ENCODE data around the gene ELN.
"Not testable (repeated sequence)": the region's sequence is repeated elsewhere in the genome, so short reads cannot be mapped to it uniquely, and the experiment has no call there.

ELN gene

GRCh38 chr7:74011421-74011820 lies 16.6 kb upstream of the ELN start:
- peaks cover 14% of the 10 kb centered on the region for H3K27me3 Mint-ChIP-seq
- not testable (repeated sequence) for H3K4me3 Mint-ChIP-seq, H3K36me3 Mint-ChIP-seq, ATAC-seq, H3K27ac Mint-ChIP-seq, H3K9me3 Mint-ChIP-seq
- H3K4me1 Mint-ChIP-seq, result peaks cover 12% of the 10 kb centered on the region

GRCh38 chr7:74012842-74013249 lies 15.1 kb upstream of the ELN start:
- H3K4me3 Mint-ChIP-seq, result peak overlapping the region; percentile 36
- peak overlapping the region; percentile 90 for H3K27ac Mint-ChIP-seq
- H3K36me3 Mint-ChIP-seq, result no peaks in the 10 kb centered on the region
- H3K27me3 Mint-ChIP-seq, result peaks cover 14% of the 10 kb centered on the region
- peak; percentile 87 for ATAC-seq
- peaks cover 12% of the 10 kb centered on the region for H3K4me1 Mint-ChIP-seq
- H3K9me3 Mint-ChIP-seq, result no peaks in the 10 kb centered on the region

GRCh38 chr7:74013539-74014272 lies 14.3 kb upstream of the ELN start:
- Mint-ChIP-seq H3K36me3 (no peaks in the 10 kb centered on the region), H3K27me3 (peaks cover 22% of the 10 kb centered on the region), H3K27ac (peak overlapping the region; percentile 90), H3K4me3 (no peak overlapping the region), H3K4me1 (peaks cover 12% of the 10 kb centered on the region), H3K9me3 (no peaks in the 10 kb centered on the region)
- no peak for ATAC-seq

GRCh38 chr7:74014931-74015330 lies 13.0 kb upstream of the ELN start:
- Mint-ChIP-seq H3K27ac (no peak overlapping the region), H3K9me3 (no peaks in the 10 kb centered on the region), H3K27me3 (peaks cover 25% of the 10 kb centered on the region), H3K36me3 (no peaks in the 10 kb centered on the region), H3K4me3 (no peak overlapping the region), H3K4me1 (peaks cover 12% of the 10 kb centered on the region)
- ATAC-seq, result no peak

GRCh38 chr7:74015670-74016069 lies 12.3 kb upstream of the ELN start:
- no peak for ATAC-seq
- peaks cover 12% of the 10 kb centered on the region for H3K4me1 Mint-ChIP-seq
- no peaks in the 10 kb centered on the region for H3K9me3 Mint-ChIP-seq
- no peak overlapping the region for H3K4me3 Mint-ChIP-seq
- H3K27me3 Mint-ChIP-seq, result peaks cover 25% of the 10 kb centered on the region
- H3K27ac Mint-ChIP-seq, result no peak overlapping the region
- no peaks in the 10 kb centered on the region for H3K36me3 Mint-ChIP-seq

GRCh38 chr7:74017125-74017524 lies 10.8 kb upstream of the ELN start:
- Mint-ChIP-seq H3K4me3 (no peak overlapping the region), H3K27me3 (peaks cover 25% of the 10 kb centered on the region), H3K27ac (no peak overlapping the region), H3K9me3 (no peaks in the 10 kb centered on the region), H3K4me1 (peaks cover 12% of the 10 kb centered on the region), H3K36me3 (no peaks in the 10 kb centered on the region)
- no peak for ATAC-seq

- Mint-ChIP-seq H3K27ac (no peak overlapping the region), H3K27me3 (peaks cover 22% of the 10 kb centered on the region), H3K4me3 (no peak overlapping the region), H3K36me3 (no peaks in the 10 kb centered on the region), H3K9me3 (no peaks in the 10 kb centered on the region), H3K4me1 (peaks cover under 1% of the 10 kb centered on the region)
- no peak for ATAC-seq
Measured at GRCh38 chr7:74018246-74018895, 9.6 kb upstream of the ELN start.

GRCh38 chr7:74019149-74019548 lies 8.8 kb upstream of the ELN start:
- H3K4me1 Mint-ChIP-seq, result no peaks in the 10 kb centered on the region
- peaks cover 28% of the 10 kb centered on the region for H3K27me3 Mint-ChIP-seq
- no peak for ATAC-seq
- no peak overlapping the region for H3K27ac Mint-ChIP-seq
- no peaks in the 10 kb centered on the region for H3K9me3 Mint-ChIP-seq
- no peak overlapping the region for H3K4me3 Mint-ChIP-seq
- no peaks in the 10 kb centered on the region for H3K36me3 Mint-ChIP-seq

GRCh38 chr7:74020390-74020789 lies 7.6 kb upstream of the ELN start:
- H3K4me1 Mint-ChIP-seq, result no peaks in the 10 kb centered on the region
- no peak for ATAC-seq
- H3K36me3 Mint-ChIP-seq, result no peaks in the 10 kb centered on the region
- H3K4me3 Mint-ChIP-seq, result no peak overlapping the region
- no peak overlapping the region for H3K27ac Mint-ChIP-seq
- no peaks in the 10 kb centered on the region for H3K9me3 Mint-ChIP-seq
- H3K27me3 Mint-ChIP-seq, result peaks cover 32% of the 10 kb centered on the region

GRCh38 chr7:74021546-74022320 lies 6.2 kb upstream of the ELN start:
- Mint-ChIP-seq H3K27me3 (peaks cover 45% of the 10 kb centered on the region), H3K4me3 (no peak overlapping the region), H3K4me1 (peaks cover 10% of the 10 kb centered on the region), H3K9me3 (no peaks in the 10 kb centered on the region), H3K36me3 (no peaks in the 10 kb centered on the region), H3K27ac (no peak overlapping the region)
- peak; percentile 7 for ATAC-seq

- Mint-ChIP-seq H3K9me3 (no peaks in the 10 kb centered on the region), H3K4me3 (no peak overlapping the region), H3K27me3 (peaks cover 53% of the 10 kb centered on the region), H3K36me3 (no peaks in the 10 kb centered on the region), H3K27ac (no peak overlapping the region), H3K4me1 (peaks cover 13% of the 10 kb centered on the region)
- no peak for ATAC-seq
Measured at GRCh38 chr7:74022507-74022906, 5.5 kb upstream of the ELN start.

GRCh38 chr7:74023092-74023536 lies 4.9 kb upstream of the ELN start:
- Mint-ChIP-seq H3K27me3 (peaks cover 51% of the 10 kb centered on the region), H3K4me3 (no peak overlapping the region), H3K27ac (no peak overlapping the region), H3K36me3 (no peaks in the 10 kb centered on the region), H3K4me1 (peaks cover 13% of the 10 kb centered on the region), H3K9me3 (no peaks in the 10 kb centered on the region)
- no peak for ATAC-seq

GRCh38 chr7:74023786-74024185 lies 4.2 kb upstream of the ELN start:
- H3K27ac Mint-ChIP-seq, result no peak overlapping the region
- no peak overlapping the region for H3K4me3 Mint-ChIP-seq
- H3K9me3 Mint-ChIP-seq, result no peaks in the 10 kb centered on the region
- peaks cover 49% of the 10 kb centered on the region for H3K27me3 Mint-ChIP-seq
- peaks cover 16% of the 10 kb centered on the region for H3K4me1 Mint-ChIP-seq
- H3K36me3 Mint-ChIP-seq, result no peaks in the 10 kb centered on the region
- ATAC-seq, result no peak

- ATAC-seq, result no peak
- Mint-ChIP-seq H3K27me3 (peaks cover 61% of the 10 kb centered on the region), H3K36me3 (no peaks in the 10 kb centered on the region), H3K27ac (no peak overlapping the region), H3K4me1 (peaks cover 23% of the 10 kb centered on the region), H3K9me3 (no peaks in the 10 kb centered on the region), H3K4me3 (no peak overlapping the region)
Measured at GRCh38 chr7:74025146-74025545, 2.8 kb upstream of the ELN start.

- no peak for ATAC-seq
- H3K27me3 Mint-ChIP-seq, result peaks cover 66% of the 10 kb centered on the region
- H3K4me3 Mint-ChIP-seq, result no peak overlapping the region
- no peaks in the 10 kb centered on the region for H3K36me3 Mint-ChIP-seq
- no peaks in the 10 kb centered on the region for H3K9me3 Mint-ChIP-seq
- peaks cover 23% of the 10 kb centered on the region for H3K4me1 Mint-ChIP-seq
- H3K27ac Mint-ChIP-seq, result no peak overlapping the region
Measured at GRCh38 chr7:74025730-74026129, 2.2 kb upstream of the ELN start.
